Transverse colon (tissue), 4 donors: ENCODE measurements around the gene HOXA2. TPM values are rescaled to one million over a fixed set of nuclear protein-coding genes. Genes with fewer than 3 reads are reported as not detected.

Source experiments
- DNase-seq: peaks from one replicate; pipeline ENCODE4 v3.0.0-alpha.2; 2019
- H3K27ac ChIP-seq, 4 donors: fragments of 200-600 bp; sonication (generic); 2 replicates each; pipeline ENCODE4 v1.5.1; 2016 to 2018; ENCODE audit warnings: inconsistent platforms in 4 of 4
- H3K27me3 ChIP-seq: fragments of 200-600 bp; sonication (generic); 2 replicates; pipeline ENCODE4 v1.5.1; 2017; ENCODE audit warnings: inconsistent platforms
- H3K36me3 ChIP-seq, 4 donors: fragments of 200-600 bp; sonication (generic); 2 replicates each; pipeline ENCODE4 v1.5.1; 2017 to 2019; ENCODE audit warnings: inconsistent platforms in 4 of 4
- H3K4me1 ChIP-seq, 4 donors: fragments of 200-600 bp; sonication (generic); 2 replicates each; pipeline ENCODE4 v1.5.1; 2017 to 2020; ENCODE audit warnings: inconsistent platforms in 4 of 4
- H3K4me3 ChIP-seq, 4 donors: fragments of 200-600 bp; sonication (generic); 1 replicate in 1 of 4; 2 replicates in 3 of 4; pipeline versions ENCODE4 v1.5.1 to v1.6.1; 2017 to 2019; ENCODE audit warnings: inconsistent platforms in 4 of 4
- H3K9me3 ChIP-seq, 2 donors: fragments of 200-600 bp; sonication (generic); 2 replicates each; pipeline ENCODE4 v1.5.1; 2017 to 2019; ENCODE audit warnings: inconsistent platforms in 2 of 2
- CTCF ChIP-seq, 5 experiments: fragments of 200-600 bp in 3 of 5; fragments of 450-650 bp in 2 of 5; sonication (generic) in 3 of 5; IDR thresholded peaks; 1 replicate in 2 of 5; 2 replicates in 3 of 5; pipeline ENCODE4 v1.5.1; 2016 to 2017; ENCODE audit warnings: antibody characterized with exemption in 5 of 5, inconsistent platforms in 3 of 5, mild to moderate bottlenecking in 2 of 5, moderate library complexity in 1 of 5
- EP300 ChIP-seq: sonication (generic); formaldehyde crosslinking; IDR thresholded peaks from one replicate; pipeline ENCODE4 v1.6.1; 2017; ENCODE audit warnings: antibody characterized with exemption, low read depth
- POLR2A ChIP-seq: fragments of 450-650 bp; IDR thresholded peaks from one replicate; pipeline ENCODE4 v1.6.1; 2016; ENCODE audit warnings: antibody characterized with exemption, mild to moderate bottlenecking, moderate library complexity
- POLR2AphosphoS5 ChIP-seq, 3 donors: sonication (generic); formaldehyde crosslinking; IDR thresholded peaks; one replicate each; pipeline ENCODE4 v1.6.1; 2016; ENCODE audit warnings: antibody characterized with exemption in 3 of 3
- WGBS, 2 donors: methylation state at CpG; one replicate each; pipeline ENCODE4 v1.1.5; 2018; ENCODE audit warnings: low coverage in 1 of 2; 5-methylcytosine and 5-hydroxymethylcytosine counted together
- in situ Hi-C, 4 donors: fragments of 200-750 bp; cut with MboI; loops; one replicate each; pipeline versions ENCODE4 v1.15.0 to v1.15.1; 2017; ENCODE audit warnings: low sequenced_read_pairs in 3 of 4, low pct_ligation_motif_present in 1 of 4, low pct_unique_long_range_greater_than_20kb in 1 of 4
- intact Hi-C: fragments of 100-400 bp; cut with DNase I; formaldehyde crosslinking; loops from one replicate; pipeline ENCODE4 v1.15.1; 2023; ENCODE audit warnings: low total_unique reads
- total RNA-seq, 4 donors: library from RNA; depleted of rRNA; stranded (reverse); fragments of >200 nt; gene quantifications; one replicate each; pipeline ENCODE4 v1.1.0, GENCODE V29; 2016

HOXA2 gene
- total RNA-seq, 4 donors from 2014 or later: 2.7 to 16.1 (median 5.2) TPM

- peaks cover 10 to 91% (median 67%) of the 10 kb centered on the region in 4 donors for H3K4me1 ChIP-seq
- intact Hi-C loops: no loop called here
- DNase-seq: no peak
Observed at GRCh38 chr7:27111751-27112277, 9.3 kb upstream of the HOXA2 start.

GRCh38 chr7:27111042-27111750 lies 8.7 kb upstream of the HOXA2 start:
- intact Hi-C loops: no loop called here
- Histone ChIP-seq H3K27me3 (no peaks in the 10 kb centered on the region), H3K4me3 (peak overlapping the region in 2 of 4 donors; percentile 17 to 34), H3K4me1 (peaks cover 10 to 89% (median 63%) of the 10 kb centered on the region in 4 donors), H3K36me3 (no peaks in the 10 kb centered on the region), H3K27ac (peak overlapping the region; percentile 90 to 96 (median 92)), H3K9me3 (no peaks in the 10 kb centered on the region)
- TF ChIP-seq POLR2AphosphoS5 (IDR thresholded peaks at IDR 0.05) (peak in 1 of 3 donors; percentile 34), POLR2A (no peak)
- in situ Hi-C loops: no loop called here
- WGBS, 2 donors: 27 to 46% methylated on average over 5 to 6 of the region's 6 CpGs
- no peak for DNase-seq

More at GRCh38 chr7:27111751-27112277, 9.3 kb upstream of the HOXA2 start:
- no peak overlapping the region for H3K4me3 ChIP-seq
- no peak for TF ChIP-seq POLR2AphosphoS5 (IDR thresholded peaks at IDR 0.05)
- TF ChIP-seq EP300: no peak
- TF ChIP-seq CTCF (IDR thresholded peaks at IDR 0.05): no peak
- no peak for TF ChIP-seq POLR2A
- H3K27me3 ChIP-seq: no peaks in the 10 kb centered on the region
- H3K9me3 ChIP-seq: no peaks in the 10 kb centered on the region
- H3K36me3 ChIP-seq: no peaks in the 10 kb centered on the region
- H3K27ac ChIP-seq: peak overlapping the region; percentile 90 to 96 (median 92)
- in situ Hi-C loops: no loop called here
- 11 to 29% methylated on average over 4 of the region's 4 CpGs for WGBS, 2 donors

GRCh38 chr7:27110186-27111031 lies 7.9 kb upstream of the HOXA2 start:
- Histone ChIP-seq H3K27ac (peak overlapping the region; percentile 90 to 96 (median 92)), H3K27me3 (no peaks in the 10 kb centered on the region), H3K9me3 (no peaks in the 10 kb centered on the region), H3K4me3 (peak overlapping the region in 2 of 4 donors; percentile 17 to 34), H3K4me1 (peaks cover 10 to 89% (median 59%) of the 10 kb centered on the region in 4 donors), H3K36me3 (no peaks in the 10 kb centered on the region)
- in situ Hi-C loops: no loop called here
- 49% methylated on average over 62 of the region's 66 CpGs; no CpG with 5 or more reads in 1 of the 2 donors for WGBS, 2 donors
- intact Hi-C loops: no loop called here
- peak; percentile 52 to 60 (median 53) for TF ChIP-seq POLR2AphosphoS5 (IDR thresholded peaks at IDR 0.05)
- TF ChIP-seq CTCF (IDR thresholded peaks at IDR 0.05): no peak
- DNase-seq: peak; percentile 78

- 86% methylated on average over 4 of the region's 4 CpGs; no CpG with 5 or more reads in 1 of the 2 donors for WGBS, 2 donors
- Histone ChIP-seq H3K27ac (peak overlapping the region; percentile 90 to 96 (median 92)), H3K4me3 (no peak overlapping the region), H3K27me3 (no peaks in the 10 kb centered on the region), H3K9me3 (no peaks in the 10 kb centered on the region), H3K4me1 (peaks cover 10 to 90% (median 59%) of the 10 kb centered on the region in 4 donors), H3K36me3 (no peaks in the 10 kb centered on the region)
- DNase-seq: no peak
- TF ChIP-seq CTCF (IDR thresholded peaks at IDR 0.05) (no peak), POLR2A (no peak), POLR2AphosphoS5 (IDR thresholded peaks at IDR 0.05) (no peak), EP300 (no peak)
- intact Hi-C loops: loop anchor here (5.0 kb wide), 1 partner anchor 38 kb away; the partner anchor contains the start of gene HOXA6
- in situ Hi-C loops: no loop called here
Observed at GRCh38 chr7:27109466-27110185, 7.1 kb upstream of the HOXA2 start.
